ENCODE results near the gene PIMREG.

- TF ChIP-seq TP53 (CRISPR knock-in tag; IDR thresholded peaks at IDR 0.05) = no peak
- TF ChIP-seq MAZ (IDR thresholded peaks at IDR 0.05; ENCODE audit: borderline replicate concordance, low read depth, low read length) = no peak
- TF ChIP-seq MAFK (IDR thresholded peaks at IDR 0.05; ENCODE audit: partially characterized antibody) = no peak
- TF ChIP-seq EP300 (IDR thresholded peaks at IDR 0.05) = no peak
- TF ChIP-seq, protein P1, sequence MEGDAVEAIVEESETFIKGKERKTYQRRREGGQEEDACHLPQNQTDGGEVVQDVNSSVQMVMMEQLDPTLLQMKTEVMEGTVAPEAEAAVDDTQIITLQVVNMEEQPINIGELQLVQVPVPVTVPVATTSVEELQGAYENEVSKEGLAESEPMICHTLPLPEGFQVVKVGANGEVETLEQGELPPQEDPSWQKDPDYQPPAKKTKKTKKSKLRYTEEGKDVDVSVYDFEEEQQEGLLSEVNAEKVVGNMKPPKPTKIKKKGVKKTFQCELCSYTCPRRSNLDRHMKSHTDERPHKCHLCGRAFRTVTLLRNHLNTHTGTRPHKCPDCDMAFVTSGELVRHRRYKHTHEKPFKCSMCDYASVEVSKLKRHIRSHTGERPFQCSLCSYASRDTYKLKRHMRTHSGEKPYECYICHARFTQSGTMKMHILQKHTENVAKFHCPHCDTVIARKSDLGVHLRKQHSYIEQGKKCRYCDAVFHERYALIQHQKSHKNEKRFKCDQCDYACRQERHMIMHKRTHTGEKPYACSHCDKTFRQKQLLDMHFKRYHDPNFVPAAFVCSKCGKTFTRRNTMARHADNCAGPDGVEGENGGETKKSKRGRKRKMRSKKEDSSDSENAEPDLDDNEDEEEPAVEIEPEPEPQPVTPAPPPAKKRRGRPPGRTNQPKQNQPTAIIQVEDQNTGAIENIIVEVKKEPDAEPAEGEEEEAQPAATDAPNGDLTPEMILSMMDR (IDR thresholded peaks at IDR 0.05) = no peak
These were observed 5.1 kb downstream of the PIMREG start for GRCh38 chr17:6449307-6449706.

Measured in A549 (cell line).